ENCODE data around the gene PLXNA4. TPM values are rescaled to one million over a fixed set of nuclear protein-coding genes. Genes with fewer than 3 reads are reported as not detected.

PLXNA4 gene
- total and polyA plus RNA-seq, 4 donors = 0.63 to 4.6 (median 2.1) TPM

- WGBS, 2 donors = 79 to 89% methylated on average over 1 of the region's 1 CpG
These were observed 457.6 kb downstream of the PLXNA4 start for GRCh38 chr7:132118641-132119040.

DNA sequence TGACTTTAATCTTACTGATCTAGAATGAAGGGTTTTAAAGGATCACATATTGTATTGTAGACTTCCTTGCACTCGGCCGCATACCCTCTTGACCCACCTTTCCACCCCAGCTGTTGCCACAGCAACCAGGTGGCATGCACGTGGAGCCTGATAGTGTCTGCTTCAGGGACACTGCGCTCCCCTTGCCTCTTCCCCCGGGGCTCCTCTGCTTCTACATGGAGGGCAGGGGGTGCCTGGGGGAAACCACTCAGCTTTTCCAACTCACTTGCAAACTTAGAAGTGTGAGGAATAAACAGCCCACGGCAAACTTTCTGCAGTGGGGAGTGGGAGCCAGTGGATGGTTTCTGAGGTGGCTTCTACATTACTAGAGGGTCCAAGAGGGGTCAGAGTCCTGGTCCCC lies 458.6 kb downstream of the PLXNA4 start:
- Histone ChIP-seq H3K27me3 (ENCODE audit: control insufficient read depth in 3 of 3, insufficient read depth in 3 of 3, low read length in 2 of 3) (peaks cover 0 to under 1% (median 0%) of the 10 kb centered on the region in 3 donors), H3K4me3 (no peak overlapping the region), H3K36me3 (ENCODE audit: control insufficient read depth in 4 of 4, insufficient read depth in 4 of 4, low read length in 4 of 4) (no peaks in the 10 kb centered on the region), H3K4me1 (ENCODE audit: control insufficient read depth in 5 of 5, insufficient read depth in 5 of 5, low read length in 5 of 5) (no peaks in the 10 kb centered on the region), H3K9ac (ENCODE audit: insufficient read depth in 1 of 2, low read length in 2 of 2) (no peak overlapping the region), H3K9me3 (ENCODE audit: control insufficient read depth in 4 of 4, insufficient read depth in 3 of 4, low read length in 3 of 4) (peaks cover 0 to 4% (median 0%) of the 10 kb centered on the region in 4 donors), H3K27ac (ENCODE audit: low read depth in 1 of 2, low read length in 1 of 2) (no peak overlapping the region)
- DNase-seq (no peak), ATAC-seq (ENCODE audit: insufficient read depth, low FRiP score) (no peak)
- 56 to 72% methylated on average over 6 of the region's 6 CpGs for whole genome bisulfite sequencing, 2 donors
- TF ChIP-seq, protein P1, sequence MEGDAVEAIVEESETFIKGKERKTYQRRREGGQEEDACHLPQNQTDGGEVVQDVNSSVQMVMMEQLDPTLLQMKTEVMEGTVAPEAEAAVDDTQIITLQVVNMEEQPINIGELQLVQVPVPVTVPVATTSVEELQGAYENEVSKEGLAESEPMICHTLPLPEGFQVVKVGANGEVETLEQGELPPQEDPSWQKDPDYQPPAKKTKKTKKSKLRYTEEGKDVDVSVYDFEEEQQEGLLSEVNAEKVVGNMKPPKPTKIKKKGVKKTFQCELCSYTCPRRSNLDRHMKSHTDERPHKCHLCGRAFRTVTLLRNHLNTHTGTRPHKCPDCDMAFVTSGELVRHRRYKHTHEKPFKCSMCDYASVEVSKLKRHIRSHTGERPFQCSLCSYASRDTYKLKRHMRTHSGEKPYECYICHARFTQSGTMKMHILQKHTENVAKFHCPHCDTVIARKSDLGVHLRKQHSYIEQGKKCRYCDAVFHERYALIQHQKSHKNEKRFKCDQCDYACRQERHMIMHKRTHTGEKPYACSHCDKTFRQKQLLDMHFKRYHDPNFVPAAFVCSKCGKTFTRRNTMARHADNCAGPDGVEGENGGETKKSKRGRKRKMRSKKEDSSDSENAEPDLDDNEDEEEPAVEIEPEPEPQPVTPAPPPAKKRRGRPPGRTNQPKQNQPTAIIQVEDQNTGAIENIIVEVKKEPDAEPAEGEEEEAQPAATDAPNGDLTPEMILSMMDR (IDR thresholded peaks at IDR 0.05; ENCODE audit: control extremely low read depth, extremely low read depth) = no peak

More at GRCh38 chr7:132118641-132119040, 457.6 kb downstream of the PLXNA4 start:
- no peak for ATAC-seq (ENCODE audit: insufficient read depth, low FRiP score)
- Histone ChIP-seq H3K4me1 (ENCODE audit: control insufficient read depth in 5 of 5, insufficient read depth in 5 of 5, low read length in 5 of 5) (no peaks in the 10 kb centered on the region), H3K27me3 (ENCODE audit: control insufficient read depth in 3 of 3, insufficient read depth in 3 of 3, low read length in 2 of 3) (peaks cover 0 to 4% (median 0%) of the 10 kb centered on the region in 3 donors), H3K9me3 (ENCODE audit: control insufficient read depth in 4 of 4, insufficient read depth in 3 of 4, low read length in 3 of 4) (peaks cover 0 to 2% (median 0%) of the 10 kb centered on the region in 4 donors), H3K9ac (ENCODE audit: insufficient read depth in 1 of 2, low read length in 2 of 2) (no peak overlapping the region), H3K4me3 (no peak overlapping the region), H3K36me3 (ENCODE audit: control insufficient read depth in 4 of 4, insufficient read depth in 4 of 4, low read length in 4 of 4) (no peaks in the 10 kb centered on the region), H3K27ac (ENCODE audit: low read depth in 1 of 2, low read length in 1 of 2) (no peak overlapping the region)
- TF ChIP-seq, protein P1 (IDR thresholded peaks at IDR 0.05; ENCODE audit: control extremely low read depth, extremely low read depth) = no peak
- no peak for DNase-seq

GRCh38 chr7:132117181-132117580 lies 459.1 kb downstream of the PLXNA4 start:
- H3K27me3 ChIP-seq (ENCODE audit: control insufficient read depth in 3 of 3, insufficient read depth in 3 of 3, low read length in 2 of 3) = no peaks in the 10 kb centered on the region
- 69 to 82% methylated on average over 3 of the region's 3 CpGs for WGBS, 2 donors
- H3K4me3 ChIP-seq = no peak overlapping the region
- H3K4me1 ChIP-seq (ENCODE audit: control insufficient read depth in 5 of 5, insufficient read depth in 5 of 5, low read length in 5 of 5) = no peaks in the 10 kb centered on the region
- H3K27ac ChIP-seq (ENCODE audit: low read depth in 1 of 2, low read length in 1 of 2) = no peak overlapping the region
- H3K9me3 ChIP-seq (ENCODE audit: control insufficient read depth in 4 of 4, insufficient read depth in 3 of 4, low read length in 3 of 4) = peaks cover 0 to 4% (median 0%) of the 10 kb centered on the region in 4 donors
- ATAC-seq (ENCODE audit: insufficient read depth, low FRiP score) (no peak), DNase-seq (no peak)
- TF ChIP-seq, protein P1 (IDR thresholded peaks at IDR 0.05; ENCODE audit: control extremely low read depth, extremely low read depth) = no peak
- no peak overlapping the region for H3K9ac ChIP-seq (ENCODE audit: insufficient read depth in 1 of 2, low read length in 2 of 2)
- no peaks in the 10 kb centered on the region for H3K36me3 ChIP-seq (ENCODE audit: control insufficient read depth in 4 of 4, insufficient read depth in 4 of 4, low read length in 4 of 4)

- peaks cover 0 to 4% (median 0%) of the 10 kb centered on the region in 4 donors for H3K9me3 ChIP-seq (ENCODE audit: control insufficient read depth in 4 of 4, insufficient read depth in 3 of 4, low read length in 3 of 4)
- 57 to 78% methylated on average over 3 of the region's 3 CpGs for WGBS, 2 donors
These were observed 459.9 kb downstream of the PLXNA4 start for GRCh38 chr7:132116369-132116768.

More at GRCh38 chr7:132116369-132116768, 459.9 kb downstream of the PLXNA4 start:
- no peaks in the 10 kb centered on the region for H3K27me3 ChIP-seq (ENCODE audit: control insufficient read depth in 3 of 3, insufficient read depth in 3 of 3, low read length in 2 of 3)
- H3K27ac ChIP-seq (ENCODE audit: low read depth in 1 of 2, low read length in 1 of 2) = no peak overlapping the region
- no peaks in the 10 kb centered on the region for H3K36me3 ChIP-seq (ENCODE audit: control insufficient read depth in 4 of 4, insufficient read depth in 4 of 4, low read length in 4 of 4)
- no peaks in the 10 kb centered on the region for H3K4me1 ChIP-seq (ENCODE audit: control insufficient read depth in 5 of 5, insufficient read depth in 5 of 5, low read length in 5 of 5)
- DNase-seq (no peak), ATAC-seq (ENCODE audit: insufficient read depth, low FRiP score) (no peak)
- TF ChIP-seq, protein P1 (IDR thresholded peaks at IDR 0.05; ENCODE audit: control extremely low read depth, extremely low read depth) = no peak
- no peak overlapping the region for H3K4me3 ChIP-seq
- H3K9ac ChIP-seq (ENCODE audit: insufficient read depth in 1 of 2, low read length in 2 of 2) = no peak overlapping the region
